ENCODE data around the gene BTNL9. TPM values are rescaled to one million over a fixed set of nuclear protein-coding genes. Genes with fewer than 3 reads are reported as not detected.

Gene BTNL9
- total and polyA plus RNA-seq, 5 donors = 8.0 to 57.8 (median 36.3) TPM

- Histone ChIP-seq H3K4me1 (ENCODE audit: control insufficient read depth, insufficient read depth, low read length) (no peaks in the 10 kb centered on the region), H3K27me3 (ENCODE audit: control insufficient read depth, insufficient read depth) (no peaks in the 10 kb centered on the region), H3K27ac (ENCODE audit: low read length) (peak overlapping the region; percentile 22), H3K9me3 (ENCODE audit: control insufficient read depth, low read length) (no peaks in the 10 kb centered on the region), H3K4me3 (ENCODE audit: low read length) (peak overlapping the region; percentile 63)
- DNase-seq (peak in 1 of 3 donors; percentile 68), ATAC-seq (peak; percentile 21 to 28)
- 1% methylated on average over 115 of the region's 120 CpGs for WGBS
- intact Hi-C loops (cut with DNase I) = loop anchor here in 1 of 4 donors (10.0 kb wide), 1 partner anchor 188 kb away; the partner anchor contains the start of gene ZFP62
Observed at GRCh38 chr5:181052672-181053487, 12.8 kb downstream of the BTNL9 start.

- WGBS = 2% methylated on average over 45 of the region's 45 CpGs
- peak in 1 of 2 donors; percentile 59 for ATAC-seq
Observed at GRCh38 chr5:181053488-181054121, 13.5 kb downstream of the BTNL9 start.

GRCh38 chr5:181054138-181054537, 14.1 kb downstream of the BTNL9 start:
- intact Hi-C loops (cut with DNase I) = loop anchor here in 1 of 4 donors (10.0 kb wide), 1 partner anchor 189 kb away; the partner anchor contains the start of gene ZFP62
- no peak overlapping the region for H3K27ac ChIP-seq (ENCODE audit: low read length)
- peak overlapping the region; percentile 63 for H3K4me3 ChIP-seq (ENCODE audit: low read length)
- no peaks in the 10 kb centered on the region for H3K9me3 ChIP-seq (ENCODE audit: control insufficient read depth, low read length)
- DNase-seq (no peak), ATAC-seq (no peak)
- WGBS = 22% methylated on average over 7 of the region's 7 CpGs
- H3K4me1 ChIP-seq (ENCODE audit: control insufficient read depth, insufficient read depth, low read length) = no peaks in the 10 kb centered on the region
- H3K27me3 ChIP-seq (ENCODE audit: control insufficient read depth, insufficient read depth) = no peaks in the 10 kb centered on the region

More at GRCh38 chr5:181053488-181054121, 13.5 kb downstream of the BTNL9 start:
- Histone ChIP-seq H3K4me1 (ENCODE audit: control insufficient read depth, insufficient read depth, low read length) (no peaks in the 10 kb centered on the region), H3K27ac (ENCODE audit: low read length) (peak overlapping the region; percentile 22), H3K27me3 (ENCODE audit: control insufficient read depth, insufficient read depth) (no peaks in the 10 kb centered on the region), H3K4me3 (ENCODE audit: low read length) (peak overlapping the region; percentile 63), H3K9me3 (ENCODE audit: control insufficient read depth, low read length) (no peaks in the 10 kb centered on the region)
- peak in 1 of 3 donors; percentile 37 for DNase-seq
- intact Hi-C loops (cut with DNase I) = loop anchor here in 1 of 4 donors (10.0 kb wide), 1 partner anchor 189 kb away; the partner anchor contains the start of gene ZFP62

- no peak for ATAC-seq
- DNase-seq = no peak
- Histone ChIP-seq H3K9me3 (ENCODE audit: control insufficient read depth, low read length) (no peaks in the 10 kb centered on the region), H3K27me3 (ENCODE audit: control insufficient read depth, insufficient read depth) (no peaks in the 10 kb centered on the region), H3K27ac (ENCODE audit: low read length) (no peak overlapping the region), H3K4me3 (ENCODE audit: low read length) (peak overlapping the region; percentile 63), H3K4me1 (ENCODE audit: control insufficient read depth, insufficient read depth, low read length) (no peaks in the 10 kb centered on the region)
- 28% methylated on average over 7 of the region's 7 CpGs for WGBS
- intact Hi-C loops (cut with DNase I) = loop anchor here in 1 of 4 donors (10.0 kb wide), 1 partner anchor 190 kb away; the partner anchor contains the start of gene ZFP62
Observed at GRCh38 chr5:181054871-181055459, 14.9 kb downstream of the BTNL9 start.

GRCh38 chr5:181056431-181056830, 16.4 kb downstream of the BTNL9 start:
- ATAC-seq (no peak), DNase-seq (no peak)
- intact Hi-C loops (cut with DNase I) = loop anchor here in 1 of 4 donors (10.0 kb wide), 1 partner anchor 192 kb away; the partner anchor contains the start of gene ZFP62
- H3K4me1 ChIP-seq (ENCODE audit: control insufficient read depth, insufficient read depth, low read length) = no peaks in the 10 kb centered on the region
- H3K27me3 ChIP-seq (ENCODE audit: control insufficient read depth, insufficient read depth) = no peaks in the 10 kb centered on the region
- no peaks in the 10 kb centered on the region for H3K9me3 ChIP-seq (ENCODE audit: control insufficient read depth, low read length)
- WGBS = 79% methylated on average over 8 of the region's 8 CpGs
- no peak overlapping the region for H3K27ac ChIP-seq (ENCODE audit: low read length)
- no peak overlapping the region for H3K4me3 ChIP-seq (ENCODE audit: low read length)

- no peak overlapping the region for H3K4me3 ChIP-seq (ENCODE audit: low read length)
- H3K27ac ChIP-seq (ENCODE audit: low read length) = no peak overlapping the region
- WGBS = 72% methylated on average over 9 of the region's 9 CpGs
- intact Hi-C loops (cut with DNase I) = loop anchor here in 1 of 4 donors (10.0 kb wide), 1 partner anchor 194 kb away; the partner anchor contains the start of gene ZFP62
- no peaks in the 10 kb centered on the region for H3K4me1 ChIP-seq (ENCODE audit: control insufficient read depth, insufficient read depth, low read length)
- no peak for DNase-seq
- peaks cover 3% of the 10 kb centered on the region for H3K27me3 ChIP-seq (ENCODE audit: control insufficient read depth, insufficient read depth)
- H3K9me3 ChIP-seq (ENCODE audit: control insufficient read depth, low read length) = no peaks in the 10 kb centered on the region
- ATAC-seq = no peak
Observed at GRCh38 chr5:181058321-181058720, 18.3 kb downstream of the BTNL9 start.

GRCh38 chr5:181058786-181059296, 18.8 kb downstream of the BTNL9 start:
- intact Hi-C loops (cut with DNase I) = loop anchor here in 1 of 4 donors (10.0 kb wide), 1 partner anchor 194 kb away; the partner anchor contains the start of gene ZFP62
- no peaks in the 10 kb centered on the region for H3K9me3 ChIP-seq (ENCODE audit: control insufficient read depth, low read length)
- no peak for DNase-seq
- H3K27ac ChIP-seq (ENCODE audit: low read length) = no peak overlapping the region
- H3K27me3 ChIP-seq (ENCODE audit: control insufficient read depth, insufficient read depth) = peaks cover 3% of the 10 kb centered on the region
- H3K4me3 ChIP-seq (ENCODE audit: low read length) = no peak overlapping the region
- 16% methylated on average over 22 of the region's 22 CpGs for WGBS
- no peaks in the 10 kb centered on the region for H3K4me1 ChIP-seq (ENCODE audit: control insufficient read depth, insufficient read depth, low read length)
- no peak for ATAC-seq

- ATAC-seq (no peak), DNase-seq (no peak)
- Histone ChIP-seq H3K27ac (ENCODE audit: low read length) (no peak overlapping the region), H3K27me3 (ENCODE audit: control insufficient read depth, insufficient read depth) (peaks cover 3% of the 10 kb centered on the region), H3K4me1 (ENCODE audit: control insufficient read depth, insufficient read depth, low read length) (no peaks in the 10 kb centered on the region), H3K4me3 (ENCODE audit: low read length) (no peak overlapping the region), H3K9me3 (ENCODE audit: control insufficient read depth, low read length) (no peaks in the 10 kb centered on the region)
- intact Hi-C loops (cut with DNase I) = loop anchor here in 1 of 4 donors (10.0 kb wide), 1 partner anchor 195 kb away; the partner anchor contains the start of gene ZFP62
- WGBS = 13% methylated on average over 86 of the region's 86 CpGs
Observed at GRCh38 chr5:181059297-181060230, 19.5 kb downstream of the BTNL9 start.

- DNase-seq (no peak), ATAC-seq (no peak)
- Histone ChIP-seq H3K4me3 (ENCODE audit: low read length) (no peak overlapping the region), H3K9me3 (ENCODE audit: control insufficient read depth, low read length) (no peaks in the 10 kb centered on the region), H3K27me3 (ENCODE audit: control insufficient read depth, insufficient read depth) (peaks cover 3% of the 10 kb centered on the region), H3K4me1 (ENCODE audit: control insufficient read depth, insufficient read depth, low read length) (no peaks in the 10 kb centered on the region), H3K27ac (ENCODE audit: low read length) (no peak overlapping the region)
- intact Hi-C loops (cut with DNase I) = no loop called here
- 80% methylated on average over 8 of the region's 8 CpGs for WGBS
Observed at GRCh38 chr5:181060231-181060590, 20.1 kb downstream of the BTNL9 start.

- H3K9me3 ChIP-seq (ENCODE audit: control insufficient read depth, low read length) = no peaks in the 10 kb centered on the region
- intact Hi-C loops (cut with DNase I) = no loop called here
- WGBS = 86% methylated on average over 5 of the region's 5 CpGs
- DNase-seq (no peak), ATAC-seq (no peak)
- no peak overlapping the region for H3K27ac ChIP-seq (ENCODE audit: low read length)
- no peak overlapping the region for H3K4me3 ChIP-seq (ENCODE audit: low read length)
- peaks cover 3% of the 10 kb centered on the region for H3K27me3 ChIP-seq (ENCODE audit: control insufficient read depth, insufficient read depth)
- no peaks in the 10 kb centered on the region for H3K4me1 ChIP-seq (ENCODE audit: control insufficient read depth, insufficient read depth, low read length)
Observed at GRCh38 chr5:181060924-181061323, 20.9 kb downstream of the BTNL9 start.

All from right cardiac atrium (tissue), 5 donors.